ENCODE results near the gene PDE10A. TPM values are rescaled to one million over a fixed set of nuclear protein-coding genes. Genes with fewer than 3 reads are reported as not detected.

Gene PDE10A
- total and polyA plus RNA-seq, 2 of the 4 experiments (the other 2 are of a cell fraction): 3.4 to 12.4 TPM

- in situ Hi-C loops (cut with MboI; ENCODE audit: low sequenced_read_pairs): no loop called here
- TF ChIP-seq NFE2L2 (IDR thresholded peaks at IDR 0.05; ENCODE audit: low read depth, low read length) (no peak), SMC3 (IDR thresholded peaks at IDR 0.05; ENCODE audit: low read depth, low read length) (no peak), RAD21 (IDR thresholded peaks at IDR 0.05; ENCODE audit: low read length) (no peak), MAZ (IDR thresholded peaks at IDR 0.05; ENCODE audit: borderline replicate concordance, low read depth, low read length) (no peak), ELK1 (IDR thresholded peaks at IDR 0.05; ENCODE audit: borderline replicate concordance, low read depth, low read length) (no peak), RFX5 (IDR thresholded peaks at IDR 0.05; ENCODE audit: low read depth, low read length) (no peak), CTCF (conservative IDR thresholded peaks at IDR 0.05; ENCODE audit: low read depth, low read length) (no peak), MXI1 (IDR thresholded peaks at IDR 0.05; ENCODE audit: borderline replicate concordance, low read depth, low read length) (no peak), USF2 (IDR thresholded peaks at IDR 0.05; ENCODE audit: low read depth, low read length) (no peak), FOS (IDR thresholded peaks at IDR 0.05; ENCODE audit: low read depth, low read length) (no peak), CHD1 (IDR thresholded peaks at IDR 0.05; ENCODE audit: low read depth, low read length) (no peak), POLR2A (IDR thresholded peaks at IDR 0.05; ENCODE audit: low read depth, low read length) (no peak), CEBPB (IDR thresholded peaks at IDR 0.05; ENCODE audit: low read depth, low read length) (no peak)
- H3K23ac ChIP-seq (ENCODE audit: low read depth, low read length): no peak overlapping the region
- no CpG with 5 or more reads among the region's 1 CpG for WGBS, 2 experiments (ENCODE audit: extremely low coverage in 2 of 2, insufficient read length in 1 of 2)
- H4K5ac ChIP-seq (ENCODE audit: low read depth, low read length): no peak overlapping the region
- H3K9me1 ChIP-seq (ENCODE audit: insufficient read depth, low read length): no peaks in the 10 kb centered on the region
- no peak overlapping the region for H3K14ac ChIP-seq (replicated peaks; ENCODE audit: low read depth, low read length)
- H3K79me1 ChIP-seq (ENCODE audit: low read depth in 1 of 2, low read length in 2 of 2): no peaks in the 10 kb centered on the region
- H3K56ac ChIP-seq (ENCODE audit: extremely low read depth, insufficient read depth, low read length): no peak overlapping the region
- no peaks in the 10 kb centered on the region for H3K4me1 ChIP-seq (ENCODE audit: control insufficient read depth, insufficient read depth, low read length)
- ChIA-PET CTCF (no interaction called here), POLR2A (ENCODE audit: unreplicated experiment) (no interaction called here)
- no peak overlapping the region for H3K27ac ChIP-seq (ENCODE audit: insufficient read depth, low read length)
- no peaks in the 10 kb centered on the region for H3K27me3 ChIP-seq (ENCODE audit: control insufficient read depth, insufficient read depth, low read length)
- H3K9ac ChIP-seq (ENCODE audit: low read depth, low read length): no peak overlapping the region
- DNase-seq (no peak), ATAC-seq (ENCODE audit: low read depth) (no peak)
- no peak overlapping the region for H2AK5ac ChIP-seq (ENCODE audit: low read depth, low read length)
- dilution Hi-C loops (cut with HindIII; ENCODE audit: low sequenced_read_pairs, unreplicated experiment): no loop called here
- H2BK15ac ChIP-seq (ENCODE audit: low read depth, low read length): no peak overlapping the region
- H2BK20ac ChIP-seq (ENCODE audit: low read depth, low read length): no peak overlapping the region
- H3K18ac ChIP-seq (ENCODE audit: low read depth, low read length): no peak overlapping the region
- BruUV-seq (replicated peaks): no TSS peak
- no peak overlapping the region for H3K4me3 ChIP-seq (ENCODE audit: insufficient read depth, low read depth, low read length)
- H2BK120ac ChIP-seq (ENCODE audit: low read depth, low read length): no peak overlapping the region
- H3K36me3 ChIP-seq (ENCODE audit: control insufficient read depth, insufficient read depth, low read length): no peaks in the 10 kb centered on the region
- H2BK5ac ChIP-seq (ENCODE audit: low read depth, low read length, poor library complexity, severe bottlenecking): no peak overlapping the region
- H3K4ac ChIP-seq (ENCODE audit: low read depth, low read length): no peak overlapping the region
- no peak overlapping the region for H3K4me2 ChIP-seq (ENCODE audit: low read depth, low read length)
- no peaks in the 10 kb centered on the region for H3K9me3 ChIP-seq (ENCODE audit: control insufficient read depth, insufficient read depth, low read length)
- H4K20me1 ChIP-seq (ENCODE audit: insufficient read depth, low read length): no peaks in the 10 kb centered on the region
- H2AFZ ChIP-seq (replicated peaks; ENCODE audit: low read length, poor library complexity): no peak overlapping the region
- H4K91ac ChIP-seq (ENCODE audit: insufficient read depth, low read depth, low read length): no peak overlapping the region
- no peak overlapping the region for H4K8ac ChIP-seq (ENCODE audit: low read depth in 2 of 2, low read length in 2 of 2)
- H2AK9ac ChIP-seq (replicated peaks; ENCODE audit: low read depth, low read length, poor library complexity): no peak overlapping the region
- intact Hi-C loops (cut with micrococcal nuclease): no loop called here
Observed at GRCh38 chr6:165365371-165365770, 297.7 kb downstream of the PDE10A start.
